Fibroblast of the aortic adventitia (primary cell): ENCODE results near the gene FAM131A. TPM values are rescaled to one million over a fixed set of nuclear protein-coding genes. Genes with fewer than 3 reads are reported as not detected.

Experiments
- DNase-seq: peaks from one replicate; pipeline ENCODE4 v3.0.0-alpha.2; 2010; ENCODE audit warnings: low read depth
- H3K4me3 ChIP-seq: 2 replicates; pipeline ENCODE4 v1.5.1; 2011; ENCODE audit warnings: low read depth, mild to moderate bottlenecking, control low read depth, low read length, moderate library complexity
- CTCF ChIP-seq: IDR thresholded peaks from 2 replicates; pipeline ENCODE4 v1.5.1; 2011; ENCODE audit warnings: mild to moderate bottlenecking, low read length, control low read depth, inconsistent platforms; ENCODE audit not compliant: insufficient read depth
- total RNA-seq: library from RNA; depleted of rRNA; stranded (reverse); fragments of >200 nt; gene quantifications from 2 replicates; pipeline ENCODE4 v1.2.3, GENCODE V29; 2012; ENCODE audit warnings: low replicate concordance

The FAM131A gene
- total RNA-seq, 1 donor: 14.0 TPM

GRCh38 chr3:184381261-184382224 lies 44.1 kb downstream of the FAM131A start:
- no peak for TF ChIP-seq CTCF
- no peak for DNase-seq
- no peak overlapping the region for H3K4me3 ChIP-seq

DNA sequence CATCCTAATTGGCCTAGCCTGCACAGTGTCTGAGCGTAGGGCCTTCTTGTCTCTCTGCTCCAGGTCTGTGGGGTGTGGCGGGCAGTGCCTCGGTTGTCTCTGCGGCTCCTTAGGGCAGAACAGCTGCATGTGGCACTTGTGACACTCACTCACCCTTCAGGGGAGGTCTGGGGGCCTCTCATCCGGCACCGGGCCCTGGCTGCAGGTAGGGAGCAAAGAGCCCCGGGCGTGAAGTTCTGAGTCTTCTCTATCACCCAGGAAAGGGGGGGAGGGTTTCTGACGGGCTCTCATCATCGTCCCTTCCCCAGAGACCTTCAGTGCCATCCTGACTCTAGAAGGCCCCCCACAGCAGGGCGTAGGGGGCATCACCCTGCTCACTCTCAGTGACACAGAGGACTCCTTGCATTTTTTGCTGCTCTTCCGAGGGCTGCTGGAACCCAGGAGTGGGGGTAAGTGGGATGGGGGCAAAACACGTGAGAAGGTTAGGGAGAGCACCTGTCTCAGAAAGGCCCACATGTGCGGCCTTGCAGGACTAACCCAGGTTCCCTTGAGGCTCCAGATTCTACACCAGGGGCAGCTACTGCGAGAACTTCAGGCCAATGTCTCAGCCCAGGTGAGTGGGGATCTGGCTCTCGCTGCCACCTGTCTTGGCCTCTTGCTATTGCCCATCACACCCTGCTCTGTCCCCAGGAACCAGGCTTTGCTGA lies 45.1 kb downstream of the FAM131A start:
- TF ChIP-seq CTCF: no peak
- no peak for DNase-seq
- no peak overlapping the region for H3K4me3 ChIP-seq

- no peak overlapping the region for H3K4me3 ChIP-seq
- TF ChIP-seq CTCF: no peak
- no peak for DNase-seq
Measured at GRCh38 chr3:184383033-184383740, 45.8 kb downstream of the FAM131A start.

DNA sequence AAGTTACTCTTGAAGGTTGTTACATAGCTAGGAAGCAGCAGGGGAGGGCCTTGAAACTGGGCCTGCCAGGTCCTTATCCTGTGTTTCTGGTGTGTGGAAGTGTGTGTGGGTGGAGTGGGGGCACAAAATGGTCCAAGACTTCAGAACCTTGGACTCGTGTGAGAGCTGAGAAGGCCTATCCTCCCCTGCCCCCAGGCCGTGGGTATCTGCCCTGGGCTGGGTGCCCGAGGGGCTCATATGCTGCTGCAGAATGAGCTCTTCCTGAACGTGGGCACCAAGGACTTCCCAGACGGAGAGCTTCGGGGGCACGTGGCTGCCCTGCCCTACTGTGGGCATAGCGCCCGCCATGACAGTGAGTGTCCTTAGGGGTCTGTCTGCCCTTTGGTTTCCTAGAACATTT lies 46.9 kb downstream of the FAM131A start:
- DNase-seq: no peak
- no peak overlapping the region for H3K4me3 ChIP-seq
- TF ChIP-seq CTCF: no peak

GRCh38 chr3:184384856-184385422 lies 47.5 kb downstream of the FAM131A start:
- no peak for TF ChIP-seq CTCF
- no peak for DNase-seq
- H3K4me3 ChIP-seq: no peak overlapping the region

- H3K4me3 ChIP-seq: no peak overlapping the region
- DNase-seq: no peak
Measured at GRCh38 chr3:184386047-184386806, 48.8 kb downstream of the FAM131A start.

More at GRCh38 chr3:184386047-184386806, 48.8 kb downstream of the FAM131A start:
- TF ChIP-seq CTCF: no peak
